GM18508 (cell line): ENCODE measurements around the gene ASPM.
"Not testable (repeated sequence)": the region's sequence is repeated elsewhere in the genome, so short reads cannot be mapped to it uniquely, and the experiment has no call there.

Experiments
- ATAC-seq: cut with Tn5 transposase; IDR thresholded peaks from one replicate; pipeline ENCODE4 v1.9.1; 2021; ENCODE audit warnings: moderate number of reproducible peaks; ENCODE audit not compliant: insufficient read depth, unreplicated experiment

The ASPM gene

GRCh38 chr1:197093226-197093885 is 53.1 kb downstream of the ASPM start:
- ATAC-seq = no peak

DNA sequence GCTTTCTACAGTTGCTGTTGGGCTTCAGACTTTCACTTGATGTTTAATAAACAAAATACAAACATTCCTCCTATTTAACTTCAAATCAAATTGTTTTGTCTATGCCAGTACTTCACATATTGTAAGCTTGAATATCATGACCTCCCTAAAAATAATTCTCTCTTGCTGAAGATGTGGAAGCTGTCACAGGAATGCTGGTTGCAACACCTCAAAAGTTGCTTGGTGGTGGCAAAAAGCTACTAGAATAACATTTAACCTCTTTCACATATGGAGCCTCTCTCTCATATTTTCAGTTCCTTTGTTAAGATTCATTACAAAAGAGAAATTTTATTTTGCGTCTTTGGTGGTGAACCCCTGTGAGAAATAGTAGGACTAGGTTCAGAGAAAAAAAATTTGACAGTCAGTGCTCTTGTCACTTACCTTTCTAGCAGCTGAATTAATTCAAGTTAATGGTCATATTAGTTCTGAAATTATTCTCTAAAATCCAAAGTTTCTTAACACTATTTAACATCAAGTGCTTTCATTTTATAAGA is 53.9 kb downstream of the ASPM start:
- no peak for ATAC-seq

DNA sequence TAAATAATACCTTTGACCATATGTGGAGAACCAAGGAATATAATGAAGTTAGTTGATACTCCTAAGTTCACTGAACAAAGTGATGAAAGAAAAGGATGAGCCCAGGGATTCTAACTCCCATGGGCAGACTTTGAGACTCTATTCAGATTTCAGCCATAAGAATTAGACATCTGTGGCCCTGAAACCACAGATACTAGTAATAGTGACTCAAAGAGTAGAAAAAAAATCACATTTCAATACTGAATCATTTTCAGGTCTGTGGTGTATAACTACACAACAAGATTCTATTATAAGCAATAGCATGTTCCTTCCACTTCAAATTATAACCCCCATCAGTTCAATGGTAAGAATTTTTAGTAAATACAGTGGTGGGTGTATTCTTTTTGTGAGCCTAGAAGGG is 63.0 kb downstream of the ASPM start:
- ATAC-seq = no peak

DNA sequence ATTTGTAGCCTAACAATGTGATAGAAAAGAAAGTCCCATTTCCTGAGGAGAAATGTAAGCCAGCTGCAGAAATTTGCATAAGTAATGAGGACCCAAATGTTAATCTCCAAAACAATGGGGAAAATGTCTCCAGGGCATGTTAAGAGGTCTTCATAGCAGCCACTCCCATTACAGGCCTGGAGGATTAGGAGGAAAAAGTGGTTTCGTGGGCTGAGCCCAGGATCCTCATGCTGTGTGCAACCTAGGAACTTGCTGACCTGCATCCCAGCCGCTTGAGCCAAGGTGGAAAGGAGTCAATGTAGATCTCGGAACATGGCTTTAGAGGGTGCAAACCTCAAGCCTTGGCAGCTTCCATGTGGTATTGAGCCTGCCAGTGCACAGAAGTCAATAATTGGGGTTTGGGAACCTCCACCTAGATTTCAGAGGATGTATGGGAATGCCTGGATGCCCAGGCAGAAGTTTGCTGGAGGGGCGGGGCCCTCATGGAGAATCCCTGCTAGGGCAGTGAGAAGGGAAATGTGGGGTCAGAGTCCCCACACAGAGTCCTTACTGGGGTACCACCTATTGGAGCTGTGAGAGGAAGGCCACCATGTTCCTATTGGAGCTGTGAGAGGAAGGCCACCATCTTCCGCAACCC is 65.2 kb downstream of the ASPM start:
- no peak for ATAC-seq

DNA sequence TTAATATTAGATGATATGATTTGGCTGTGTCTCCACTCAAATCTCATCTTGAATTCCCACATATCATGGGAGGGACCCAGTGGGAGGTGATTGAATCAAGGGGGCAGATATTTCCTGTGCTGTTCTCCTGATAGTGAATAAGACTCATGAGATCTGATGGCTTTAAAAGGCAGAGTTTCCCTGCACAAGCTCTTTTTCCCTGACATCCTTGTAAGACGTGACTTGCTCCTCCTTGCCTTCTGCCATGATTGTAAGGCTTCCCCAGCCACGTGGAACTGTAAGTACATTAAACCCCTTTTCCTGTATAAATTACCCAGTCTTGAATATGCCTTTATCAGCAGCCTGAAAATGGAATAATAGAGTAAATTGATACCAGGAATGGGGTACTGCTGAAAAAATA is 66.1 kb downstream of the ASPM start:
- no peak for ATAC-seq

GRCh38 chr1:197076585-197076984 is 69.9 kb downstream of the ASPM start:
- no peak for ATAC-seq

- ATAC-seq = no peak
Measured at GRCh38 chr1:197073978-197074377, 72.5 kb downstream of the ASPM start.

- no peak for ATAC-seq
Measured at GRCh38 chr1:197067457-197067818, 79.0 kb downstream of the ASPM start.

- ATAC-seq = no peak
Measured at GRCh38 chr1:197066719-197067456, 79.6 kb downstream of the ASPM start, which contains the start of gene F13B. Gene F13B, minus strand, starts transcription at chr1:197067260. Its CDS starts 37 bp downstream, at chr1:197067223.

- no peak for ATAC-seq
Measured at GRCh38 chr1:197066277-197066676, 80.2 kb downstream of the ASPM start.

DNA sequence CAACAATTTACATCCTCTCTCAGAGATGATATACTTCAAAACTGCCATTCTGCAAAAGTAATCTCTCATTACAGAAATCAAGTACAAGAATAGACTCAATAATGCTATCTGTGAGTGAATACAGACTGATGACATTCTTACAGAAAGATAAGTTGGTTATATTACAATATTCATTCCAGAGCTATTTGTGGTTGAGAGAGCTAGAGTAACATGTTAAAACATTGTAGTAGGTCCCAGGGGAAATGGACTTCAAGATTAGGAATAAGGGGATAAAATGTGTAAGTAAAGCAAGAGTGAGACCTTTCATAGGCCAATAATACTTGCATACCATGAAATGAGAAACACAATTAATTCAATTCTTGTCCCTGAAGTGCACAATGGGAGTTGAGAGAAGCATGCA is 80.9 kb downstream of the ASPM start:
- ATAC-seq = no peak

DNA sequence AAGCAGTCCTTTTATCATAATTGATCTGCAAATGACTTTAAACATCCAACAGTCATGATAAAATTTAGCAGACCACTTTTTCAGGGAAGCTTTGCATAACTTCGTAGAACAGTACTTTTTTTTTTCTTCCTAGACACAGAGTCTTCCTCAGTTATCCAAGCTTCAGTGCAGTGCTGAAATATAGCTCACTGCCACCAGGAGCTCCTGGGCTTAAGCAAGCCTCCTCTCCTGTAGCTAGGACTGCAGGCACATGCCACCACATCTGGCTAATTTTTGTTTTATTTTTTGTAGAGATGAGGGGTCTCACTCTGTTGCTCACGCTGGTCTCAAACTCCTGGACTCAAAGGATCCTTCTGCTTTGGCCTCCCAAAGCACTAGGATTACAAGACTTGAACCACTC is 83.3 kb downstream of the ASPM start:
- no peak for ATAC-seq

DNA sequence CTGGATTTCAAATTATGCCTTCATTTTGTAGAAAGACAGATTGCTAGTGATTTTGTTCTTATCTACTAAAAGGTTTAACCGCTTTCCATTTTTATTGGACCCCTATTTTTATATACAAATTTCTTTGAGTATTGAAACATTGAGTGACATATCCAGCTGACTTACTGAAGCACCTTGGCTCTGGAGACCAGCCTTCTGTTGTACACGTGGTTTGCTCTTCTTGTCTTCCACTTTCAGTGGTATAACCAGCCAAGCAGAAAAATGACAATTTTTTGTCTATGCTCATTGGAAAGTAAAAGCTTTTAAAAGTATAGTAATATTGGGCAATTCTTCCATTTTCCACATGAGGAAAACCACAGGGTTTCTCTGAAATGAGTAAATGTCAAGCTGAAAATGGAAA is 83.8 kb downstream of the ASPM start:
- peak; percentile 62 for ATAC-seq

GRCh38 chr1:197049100-197049499 is 97.4 kb downstream of the ASPM start:
- no peak for ATAC-seq

DNA sequence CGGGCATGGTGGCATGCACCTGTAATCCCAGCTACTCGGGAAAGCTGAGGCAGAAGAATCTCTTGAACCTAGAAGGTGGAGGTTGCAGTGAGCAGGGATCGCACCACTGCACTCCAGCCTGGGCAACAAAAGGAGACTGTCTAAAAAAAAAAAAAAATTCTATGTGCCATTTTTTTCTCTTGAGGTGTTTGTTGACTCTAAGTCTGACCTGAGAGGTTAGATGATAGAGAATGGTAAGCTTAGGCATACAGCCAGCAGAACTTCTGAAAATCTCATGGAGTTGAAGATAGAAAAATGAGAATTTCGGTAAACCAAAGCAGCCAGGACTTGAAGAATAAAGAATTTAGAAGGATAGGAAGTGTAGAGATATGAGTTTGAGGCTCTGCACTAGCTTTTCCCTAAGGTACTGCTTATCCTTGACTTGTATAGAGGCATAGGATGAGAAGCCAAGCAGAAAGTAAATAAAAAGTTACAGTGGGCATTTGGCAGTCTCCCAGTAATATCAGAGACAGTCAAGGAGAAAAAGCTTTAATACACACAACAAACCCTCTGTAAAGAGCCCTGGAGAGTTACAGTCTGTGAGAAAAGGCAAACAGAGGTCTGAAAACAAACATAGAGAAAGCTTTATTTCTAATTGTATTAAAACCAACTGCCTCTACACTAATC is 103.7 kb downstream of the ASPM start:
- no peak for ATAC-seq

DNA sequence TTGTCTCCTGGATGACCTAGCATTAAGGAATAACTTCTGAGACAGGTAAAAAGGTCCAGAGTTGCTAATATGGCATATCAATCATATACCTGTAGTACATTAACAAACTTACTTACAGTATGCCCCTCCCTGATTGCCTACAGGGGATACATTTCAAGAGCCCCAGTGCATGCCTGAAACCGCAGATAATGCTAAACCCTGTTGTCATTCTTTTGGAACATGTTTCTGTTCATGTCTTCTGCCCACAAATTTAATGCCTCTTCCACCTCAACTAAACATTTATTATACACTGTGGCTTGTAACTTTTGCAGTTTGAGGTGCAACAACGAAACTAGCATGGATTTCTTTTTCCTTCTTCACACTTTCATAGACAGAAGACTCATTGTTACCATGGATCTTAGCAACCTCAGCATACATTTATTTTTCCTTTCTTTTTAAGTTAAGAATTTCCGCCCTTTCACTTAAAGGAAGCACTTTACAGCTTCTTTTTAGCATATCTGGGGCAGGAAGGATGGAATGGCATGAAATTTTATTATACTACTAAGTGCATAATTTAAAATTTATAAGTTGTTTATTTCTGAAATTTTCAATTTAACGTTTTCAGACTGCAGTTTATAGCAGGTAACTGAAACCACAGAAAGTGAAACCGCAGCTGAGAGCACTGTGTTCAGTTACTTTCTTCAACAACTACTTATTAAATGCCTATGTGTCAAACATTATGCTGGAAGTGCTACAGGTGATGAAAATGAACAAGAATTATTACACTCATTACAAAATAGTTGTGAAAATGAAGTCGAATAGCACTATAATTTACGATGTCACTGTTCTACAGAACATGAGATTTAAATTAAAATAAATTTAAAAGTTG is 104.7 kb downstream of the ASPM start:
- ATAC-seq = peak; percentile 61

DNA sequence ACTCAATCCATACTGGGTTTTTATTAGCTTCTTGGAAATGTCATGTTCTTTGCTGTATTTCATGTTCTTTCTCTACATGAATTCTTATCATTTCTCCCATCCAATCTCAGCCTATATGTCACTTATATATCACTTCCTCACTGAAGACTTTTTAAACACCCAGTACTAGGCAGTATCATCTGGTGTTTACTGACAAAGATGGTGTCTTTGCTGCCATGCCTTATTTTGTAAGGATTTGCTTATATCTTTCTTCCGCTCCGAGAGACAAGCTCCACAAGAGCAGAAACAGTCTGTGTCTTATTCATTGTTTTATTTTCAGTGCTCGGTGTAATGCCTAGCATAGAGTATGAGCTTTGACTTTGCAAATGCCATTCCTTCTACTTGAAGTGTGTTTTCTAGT is 109.6 kb downstream of the ASPM start:
- ATAC-seq = no peak

DNA sequence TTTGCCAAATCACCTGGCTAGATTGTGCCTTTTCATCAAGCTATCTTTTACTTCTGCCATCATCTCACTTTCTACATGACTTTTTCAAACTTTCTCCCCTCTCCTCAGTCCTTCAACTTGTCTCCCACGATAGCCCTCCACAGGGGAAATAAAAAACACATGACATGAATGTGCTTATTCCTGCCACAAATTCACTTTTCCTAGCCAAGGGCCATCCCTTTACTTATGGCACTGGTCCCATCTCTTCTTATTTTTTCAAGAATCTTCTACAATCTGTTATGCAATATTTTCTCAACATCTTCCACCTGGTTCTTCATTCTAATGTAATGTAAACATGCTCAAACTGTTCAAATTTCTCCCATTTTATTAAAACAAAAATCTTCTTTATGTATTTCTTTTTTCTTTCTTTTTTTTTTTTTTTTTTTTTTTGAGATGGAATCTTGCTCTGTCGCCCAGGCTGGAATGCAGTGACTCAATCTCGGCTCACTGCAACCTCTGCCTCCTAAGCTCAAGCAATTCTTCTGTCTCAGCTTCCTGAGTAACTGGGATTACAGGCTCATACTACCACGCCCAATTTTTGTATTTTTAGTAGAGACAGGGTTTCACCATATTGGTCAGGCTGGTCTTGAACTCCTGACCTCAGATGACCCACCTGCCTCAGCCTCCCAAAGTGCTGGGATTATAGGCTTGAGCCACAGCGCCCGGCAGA is 111.7 kb downstream of the ASPM start:
- not testable (repeated sequence) for ATAC-seq
